Activated T-helper 1 cell treated with Interleukin-2 at 50 U/mL for 16 hours (primary cell): ENCODE results near the gene DPP4.
"Not testable (repeated sequence)": the region's sequence is repeated elsewhere in the genome, so short reads cannot be mapped to it uniquely, and the experiment has no call there.

ENCODE experiments used
- DNase-seq: peaks from one replicate; pipeline ENCODE4 v3.0.0-alpha.2; 2020; ENCODE audit warnings: low read depth

DPP4 gene

DNA sequence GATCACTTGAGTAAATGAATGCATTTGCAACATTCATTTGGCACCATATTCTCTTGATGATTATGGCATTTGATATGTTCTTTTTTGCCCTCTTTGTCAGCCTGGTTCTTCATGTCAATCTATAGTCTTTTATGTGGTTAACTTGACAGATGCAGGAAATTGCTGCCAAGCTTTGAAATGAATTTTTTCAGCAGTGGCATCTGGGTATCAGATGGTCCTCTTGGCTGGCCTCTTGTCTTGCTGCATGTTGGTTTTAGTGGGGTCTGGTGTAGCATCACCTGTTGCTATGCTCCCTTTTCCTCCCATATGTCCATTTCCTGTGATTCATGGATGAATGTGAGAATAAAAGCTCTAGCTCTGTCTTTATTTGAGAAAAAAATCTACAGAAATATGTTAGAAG is 119.9 kb downstream of the DPP4 start:
- DNase-seq = no peak

DNA sequence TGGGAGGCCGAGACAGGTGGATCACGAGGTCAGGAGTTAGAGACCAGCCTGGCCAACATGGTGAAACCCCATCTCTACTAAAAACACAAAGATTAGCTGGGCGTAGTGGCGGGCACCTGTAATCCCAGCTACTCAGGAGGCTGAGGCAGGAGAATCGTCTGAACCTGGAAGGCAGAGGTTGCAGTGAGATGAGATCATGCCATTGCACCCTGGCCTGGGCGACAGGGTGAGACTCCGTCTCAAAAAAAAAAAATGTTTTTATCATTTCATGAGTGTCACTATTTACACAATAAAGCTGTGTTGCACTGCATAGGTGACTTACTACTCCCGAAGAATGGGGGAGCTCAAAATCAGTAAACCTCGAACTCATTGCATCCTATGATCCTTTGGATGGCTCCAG is 120.6 kb downstream of the DPP4 start:
- DNase-seq = not testable (repeated sequence)

- no peak for DNase-seq
Measured at GRCh38 chr2:161952783-161953191, 121.2 kb downstream of the DPP4 start.

- no peak for DNase-seq
Measured at GRCh38 chr2:161947836-161948235, 126.2 kb downstream of the DPP4 start.

DNA sequence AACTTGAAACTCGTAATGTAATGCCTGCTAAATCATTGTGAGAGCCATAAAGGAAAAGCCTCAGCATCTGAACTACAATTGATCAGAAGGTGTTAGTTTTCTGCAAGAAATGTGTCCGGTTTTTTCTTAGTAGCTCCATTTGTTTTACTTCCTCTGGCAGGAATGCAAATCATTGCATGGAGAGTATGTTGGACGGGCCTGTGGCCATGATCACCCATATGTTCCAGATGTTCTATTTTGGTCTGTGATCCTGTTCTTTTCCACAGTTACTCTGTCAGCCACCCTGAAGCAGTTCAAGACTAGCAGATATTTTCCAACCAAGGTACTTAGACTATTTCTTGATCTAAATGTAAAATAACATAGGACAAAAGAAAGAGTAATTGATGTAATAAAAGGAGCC is 126.6 kb downstream of the DPP4 start:
- no peak for DNase-seq

GRCh38 chr2:161946489-161947107 is 127.4 kb downstream of the DPP4 start:
- no peak for DNase-seq

GRCh38 chr2:161943011-161943410 is 131.0 kb downstream of the DPP4 start:
- no peak for DNase-seq
